Superior temporal gyrus (tissue), 1 donor: ENCODE data around the gene LYPD1.
A peak's percentile ranks its signal among the peaks of the same experiment; 100 is the strongest.

Experiments used
- DNase-seq: peaks from one replicate; pipeline ENCODE4 v3.0.0-alpha.2; 2016; ENCODE audit errors: extremely low spot score

Gene LYPD1

GRCh38 chr2:132632000-132632649 is 37.9 kb downstream of the LYPD1 start:
- peak; percentile 45 for DNase-seq

- no peak for DNase-seq
Measured at GRCh38 chr2:132627536-132627935, 42.5 kb downstream of the LYPD1 start.

- DNase-seq, result no peak
Measured at GRCh38 chr2:132623096-132623839, 46.7 kb downstream of the LYPD1 start.

- DNase-seq, result no peak
Measured at GRCh38 chr2:132621131-132621875, 48.7 kb downstream of the LYPD1 start.

- DNase-seq, result no peak
Measured at GRCh38 chr2:132620115-132620514, 49.9 kb downstream of the LYPD1 start.

- no peak for DNase-seq
Measured at GRCh38 chr2:132618734-132619133, 51.3 kb downstream of the LYPD1 start.

- no peak for DNase-seq
Measured at GRCh38 chr2:132617989-132618388, 52.0 kb downstream of the LYPD1 start.

GRCh38 chr2:132615329-132616085 is 54.5 kb downstream of the LYPD1 start:
- no peak for DNase-seq

GRCh38 chr2:132611719-132612118 is 58.3 kb downstream of the LYPD1 start:
- no peak for DNase-seq

- DNase-seq, result no peak
Measured at GRCh38 chr2:132609101-132609890, 60.7 kb downstream of the LYPD1 start.

GRCh38 chr2:132608311-132608710 is 61.7 kb downstream of the LYPD1 start:
- no peak for DNase-seq

GRCh38 chr2:132607426-132608090 is 62.4 kb downstream of the LYPD1 start:
- no peak for DNase-seq

GRCh38 chr2:132606649-132607048 is 63.4 kb downstream of the LYPD1 start:
- DNase-seq, result no peak

- no peak for DNase-seq
Measured at GRCh38 chr2:132605236-132606180, 64.5 kb downstream of the LYPD1 start.

GRCh38 chr2:132604561-132604960 is 65.4 kb downstream of the LYPD1 start:
- DNase-seq, result no peak

- DNase-seq, result no peak
Measured at GRCh38 chr2:132599556-132599955, 70.4 kb downstream of the LYPD1 start.

- DNase-seq, result no peak
Measured at GRCh38 chr2:132598536-132598935, 71.5 kb downstream of the LYPD1 start.

- no peak for DNase-seq
Measured at GRCh38 chr2:132597831-132598230, 72.2 kb downstream of the LYPD1 start.

GRCh38 chr2:132597166-132597565 is 72.8 kb downstream of the LYPD1 start:
- no peak for DNase-seq
